Measurements from ENCODE around the gene CNTNAP2. TPM values are rescaled to one million over a fixed set of nuclear protein-coding genes. Genes with fewer than 3 reads are reported as not detected.

The CNTNAP2 gene
- total RNA-seq, 2 experiments from 2014 or later = not detected

DNA sequence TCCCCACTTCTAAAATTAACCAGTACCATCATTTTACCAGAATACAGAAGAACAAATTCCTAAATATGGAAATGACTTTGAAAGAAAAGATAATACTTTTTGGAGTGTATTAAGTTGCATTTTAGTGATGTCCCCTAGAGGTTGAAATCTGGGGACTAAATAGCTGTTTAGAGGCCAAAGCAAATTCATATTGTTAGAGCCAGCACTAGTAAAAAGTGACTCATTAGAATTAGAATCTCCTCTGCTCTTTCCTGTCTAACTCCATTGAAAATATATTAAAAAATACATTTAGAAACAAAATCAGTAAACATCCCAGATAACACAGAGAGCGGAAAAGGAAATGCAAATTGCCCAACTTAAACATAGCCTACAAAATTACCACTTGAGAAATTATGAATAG, 1284.3 kb downstream of the CNTNAP2 start:
- H3K36me3 Mint-ChIP-seq (ENCODE audit: low read depth) = no peaks in the 10 kb centered on the region
- peaks cover 6% of the 10 kb centered on the region for H3K9me3 Mint-ChIP-seq
- no peak overlapping the region for H3K4me3 Mint-ChIP-seq
- no peaks in the 10 kb centered on the region for H3K27me3 Mint-ChIP-seq
- ATAC-seq (ENCODE audit: poor library complexity) (no peak), DNase-seq (no peak)
- Histone ChIP-seq H3K27me3 (ENCODE audit: control insufficient read depth in 1 of 2, insufficient read depth in 2 of 2, low read length in 2 of 2) (no peaks in the 10 kb centered on the region), H3K4me1 (ENCODE audit: insufficient read depth, low read length) (no peaks in the 10 kb centered on the region), H3K27ac (ENCODE audit: low read depth in 1 of 2, low read length in 2 of 2) (no peak overlapping the region), H3K36me3 (ENCODE audit: insufficient read depth, low read length) (no peaks in the 10 kb centered on the region), H3K9me3 (ENCODE audit: control insufficient read depth in 1 of 2, insufficient read depth in 1 of 2, low read length in 2 of 2) (peaks cover 0 to 4% of the 10 kb centered on the region in 2 experiments), H3K4me3 (ENCODE audit: low read length) (no peak overlapping the region)
- CTCF ChIA-PET = no interaction called here
- no peak overlapping the region for H3K27ac Mint-ChIP-seq
- TF ChIP-seq, protein P1, sequence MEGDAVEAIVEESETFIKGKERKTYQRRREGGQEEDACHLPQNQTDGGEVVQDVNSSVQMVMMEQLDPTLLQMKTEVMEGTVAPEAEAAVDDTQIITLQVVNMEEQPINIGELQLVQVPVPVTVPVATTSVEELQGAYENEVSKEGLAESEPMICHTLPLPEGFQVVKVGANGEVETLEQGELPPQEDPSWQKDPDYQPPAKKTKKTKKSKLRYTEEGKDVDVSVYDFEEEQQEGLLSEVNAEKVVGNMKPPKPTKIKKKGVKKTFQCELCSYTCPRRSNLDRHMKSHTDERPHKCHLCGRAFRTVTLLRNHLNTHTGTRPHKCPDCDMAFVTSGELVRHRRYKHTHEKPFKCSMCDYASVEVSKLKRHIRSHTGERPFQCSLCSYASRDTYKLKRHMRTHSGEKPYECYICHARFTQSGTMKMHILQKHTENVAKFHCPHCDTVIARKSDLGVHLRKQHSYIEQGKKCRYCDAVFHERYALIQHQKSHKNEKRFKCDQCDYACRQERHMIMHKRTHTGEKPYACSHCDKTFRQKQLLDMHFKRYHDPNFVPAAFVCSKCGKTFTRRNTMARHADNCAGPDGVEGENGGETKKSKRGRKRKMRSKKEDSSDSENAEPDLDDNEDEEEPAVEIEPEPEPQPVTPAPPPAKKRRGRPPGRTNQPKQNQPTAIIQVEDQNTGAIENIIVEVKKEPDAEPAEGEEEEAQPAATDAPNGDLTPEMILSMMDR (IDR thresholded peaks at IDR 0.05) = no peak
- no peaks in the 10 kb centered on the region for H3K4me1 Mint-ChIP-seq (ENCODE audit: low read depth)
- intact Hi-C loops (cut with DNase I, micrococcal nuclease) = no loop called here
- POLR2A ChIA-PET = no interaction called here

DNA sequence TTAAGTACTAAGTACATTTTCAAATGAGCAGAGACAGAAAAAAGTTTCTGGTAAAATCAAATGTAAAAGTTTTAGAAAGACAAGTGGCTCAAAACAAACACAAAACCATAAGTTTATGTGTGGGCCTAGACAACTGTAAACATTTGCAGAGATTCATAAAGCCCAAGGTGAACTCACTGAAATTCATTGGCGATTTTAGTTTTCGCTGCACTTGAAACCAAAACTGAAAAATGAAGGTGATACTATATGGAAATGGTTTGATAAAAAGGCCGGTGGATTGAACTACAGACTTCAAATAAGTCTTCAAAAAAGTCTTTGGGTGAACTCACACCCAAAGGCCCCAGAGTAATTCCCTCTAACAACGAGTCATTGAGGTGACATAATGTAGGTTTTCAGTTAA, 1289.0 kb downstream of the CNTNAP2 start:
- Mint-ChIP-seq H3K9me3 (peaks cover 8% of the 10 kb centered on the region), H3K4me1 (ENCODE audit: low read depth) (no peaks in the 10 kb centered on the region), H3K4me3 (no peak overlapping the region), H3K27me3 (no peaks in the 10 kb centered on the region), H3K27ac (no peak overlapping the region), H3K36me3 (ENCODE audit: low read depth) (no peaks in the 10 kb centered on the region)
- Histone ChIP-seq H3K27ac (ENCODE audit: low read depth in 1 of 2, low read length in 2 of 2) (no peak overlapping the region), H3K9me3 (ENCODE audit: control insufficient read depth in 1 of 2, insufficient read depth in 1 of 2, low read length in 2 of 2) (peaks cover 0 to 8% of the 10 kb centered on the region in 2 experiments), H3K36me3 (ENCODE audit: insufficient read depth, low read length) (no peaks in the 10 kb centered on the region), H3K4me1 (ENCODE audit: insufficient read depth, low read length) (no peaks in the 10 kb centered on the region), H3K4me3 (ENCODE audit: low read length) (no peak overlapping the region), H3K27me3 (ENCODE audit: control insufficient read depth in 1 of 2, insufficient read depth in 2 of 2, low read length in 2 of 2) (no peaks in the 10 kb centered on the region)
- ChIA-PET CTCF (no interaction called here), POLR2A (no interaction called here)
- DNase-seq (no peak), ATAC-seq (ENCODE audit: poor library complexity) (no peak)
- TF ChIP-seq, protein P1 (IDR thresholded peaks at IDR 0.05) = no peak
- intact Hi-C loops (cut with DNase I, micrococcal nuclease) = no loop called here

DNA sequence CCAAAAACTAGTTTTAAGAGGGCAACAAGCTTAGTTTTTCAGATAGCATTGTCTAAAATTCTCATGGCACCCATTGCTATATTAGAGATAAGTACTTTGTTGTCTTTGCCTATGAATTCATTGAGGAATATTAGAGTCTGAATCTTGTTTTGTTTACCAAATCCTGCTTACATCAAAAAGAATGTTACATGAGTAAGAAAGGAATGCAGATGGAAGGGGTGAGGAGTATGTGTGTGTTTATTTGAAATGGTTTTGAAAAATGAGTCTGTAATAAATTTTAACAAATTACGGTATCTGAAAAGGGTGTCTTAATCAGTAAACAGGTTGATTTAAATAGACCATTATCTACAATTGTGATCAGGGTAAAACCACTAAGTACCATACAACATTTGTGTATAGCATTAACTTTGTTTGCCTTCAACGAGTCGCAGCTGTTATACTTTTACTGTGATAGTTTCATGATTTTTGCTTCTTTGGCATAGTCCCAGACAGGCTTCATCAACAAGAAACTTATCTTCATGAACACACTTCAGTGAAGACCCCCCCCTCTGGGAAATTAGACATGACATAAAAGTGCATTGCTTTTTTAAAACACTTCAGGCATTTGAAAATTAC, 1290.0 kb downstream of the CNTNAP2 start:
- peaks cover 0 to 8% of the 10 kb centered on the region in 2 experiments for H3K9me3 ChIP-seq (ENCODE audit: control insufficient read depth in 1 of 2, insufficient read depth in 1 of 2, low read length in 2 of 2)
- ATAC-seq (ENCODE audit: poor library complexity) (no peak), DNase-seq (no peak)
- Mint-ChIP-seq H3K27me3 (no peaks in the 10 kb centered on the region), H3K27ac (no peak overlapping the region), H3K36me3 (ENCODE audit: low read depth) (no peaks in the 10 kb centered on the region), H3K9me3 (peaks cover 8% of the 10 kb centered on the region), H3K4me3 (no peak overlapping the region), H3K4me1 (ENCODE audit: low read depth) (no peaks in the 10 kb centered on the region)
- TF ChIP-seq, protein P1 (IDR thresholded peaks at IDR 0.05) = no peak
- no peak overlapping the region for H3K4me3 ChIP-seq (ENCODE audit: low read length)
- H3K4me1 ChIP-seq (ENCODE audit: insufficient read depth, low read length) = no peaks in the 10 kb centered on the region
- POLR2A ChIA-PET = no interaction called here
- H3K27ac ChIP-seq (ENCODE audit: low read depth in 1 of 2, low read length in 2 of 2) = no peak overlapping the region
- H3K36me3 ChIP-seq (ENCODE audit: insufficient read depth, low read length) = no peaks in the 10 kb centered on the region
- intact Hi-C loops (cut with DNase I, micrococcal nuclease) = no loop called here
- H3K27me3 ChIP-seq (ENCODE audit: control insufficient read depth in 1 of 2, insufficient read depth in 2 of 2, low read length in 2 of 2) = no peaks in the 10 kb centered on the region
- CTCF ChIA-PET = interaction anchor here (0.6 kb wide), 1 partner anchor 8 kb away, joined by 3 read pairs; no protein-coding TSS in a partner anchor

Measured in CD4-positive, alpha-beta T cell (primary cell).